A549 (cell line): ENCODE results near the gene EDN2. TPM values are rescaled to one million over a fixed set of nuclear protein-coding genes. Genes with fewer than 3 reads are reported as not detected.

Experiments used
- ATAC-seq, 2 experiments: fragments of 200-7000 bp in 1 of 2; fragments of >200 bp in 1 of 2; cut with Nextera tagmentation in 1 of 2; cut with Tn5 transposase in 1 of 2; 3 replicates each; pipeline versions ENCODE4 v1.8.0 to v1.9.1; 2018 to 2020; ENCODE audit warnings: mild to moderate bottlenecking in 1 of 2, moderate library complexity in 1 of 2
- CTCF ChIA-PET: fragments of 300-600 bp; sonication (Branson Sonifier 250); formaldehyde crosslinking; extraction: SDS; loops from one replicate; lab custom pipeline; 2021; ENCODE audit warnings: antibody characterized with exemption, inconsistent platforms; lab: Yijun Ruan, JAX
- POLR2A ChIA-PET: fragments of 350-600 bp; formaldehyde crosslinking; extraction: SDS; loops from one replicate; lab custom pipeline; 2021; ENCODE audit warnings: antibody characterized with exemption, inconsistent platforms; lab: Yijun Ruan, JAX
- DNase-seq, 2 experiments: peaks; one replicate each; pipeline versions ENCODE4 v3.0.0 to v3.0.0-alpha.2; 2011 to 2016; ENCODE audit warnings: low read depth in 1 of 2, low spot score in 1 of 2
- FAIRE-seq: peaks from 2 replicates; lab custom pipeline; 2011; peaks lifted over from hg19 to GRCh38; lab: Jason Lieb, UNC
- H3K27ac ChIP-seq, 2 experiments: fragments of >200 bp; sonication (Bioruptor Twin); formaldehyde crosslinking; 3 replicates each; pipeline ENCODE4 v1.5.1; 2016 to 2017
- H3K4me1 ChIP-seq: fragments of >200 bp; sonication (Bioruptor Twin); formaldehyde crosslinking; 3 replicates; pipeline ENCODE4 v1.6.1; 2016
- H3K4me2 ChIP-seq: fragments of >200 bp; sonication (Bioruptor Twin); formaldehyde crosslinking; 3 replicates; pipeline ENCODE4 v1.6.1; 2016
- H3K4me3 ChIP-seq: fragments of >200 bp; sonication (Bioruptor Twin); formaldehyde crosslinking; 3 replicates; pipeline ENCODE4 v1.5.1; 2016
- H3K9me3 ChIP-seq: fragments of >200 bp; sonication (Bioruptor Twin); formaldehyde crosslinking; 3 replicates; pipeline ENCODE4 v1.6.1; 2016
- CBX8 ChIP-seq: fragments of 200-600 bp; sonication (generic); IDR thresholded peaks from 2 replicates; pipeline ENCODE4 v1.6.1; 2016
- FOSB ChIP-seq: fragments of 250-450 bp; sonication (Bioruptor Pico); IDR thresholded peaks from 2 replicates; pipeline ENCODE4 v1.5.0; 2020; ENCODE audit warnings: mild to moderate bottlenecking, moderate library complexity
- FOSL2 ChIP-seq, 2 experiments: fragments of 450-650 bp in 1 of 2; fragments of >200 bp in 1 of 2; sonication (Bioruptor Twin) in 1 of 2; formaldehyde crosslinking; IDR thresholded peaks; 2 replicates each; pipeline versions ENCODE4 v1.5.0 to v1.6.1; 2016 to 2020; ENCODE audit warnings: mild to moderate bottlenecking in 1 of 2, moderate library complexity in 1 of 2
- HDAC2 ChIP-seq: fragments of 200-600 bp; sonication (generic); IDR thresholded peaks from 2 replicates; pipeline ENCODE4 v1.6.1; 2016
- HEYL ChIP-seq: fragments of 250-450 bp; sonication (Bioruptor Pico); IDR thresholded peaks from 2 replicates; pipeline ENCODE4 v1.8.0; 2021; ENCODE audit warnings: mild to moderate bottlenecking, moderate library complexity
- HOXB5 ChIP-seq: fragments of 250-450 bp; sonication (Bioruptor Pico); IDR thresholded peaks from 2 replicates; pipeline ENCODE4 v1.5.0; 2020; ENCODE audit warnings: mild to moderate bottlenecking, moderate library complexity
- KDM5A ChIP-seq: fragments of 200-600 bp; sonication (generic); IDR thresholded peaks from 2 replicates; pipeline ENCODE4 v1.6.1; 2016; ENCODE audit warnings: antibody characterized with exemption, mild to moderate bottlenecking
- MAFK ChIP-seq: fragments of 450-650 bp; IDR thresholded peaks from 2 replicates; pipeline ENCODE4 v1.6.1; 2014; ENCODE audit not compliant: partially characterized antibody
- MYC ChIP-seq: IDR thresholded peaks from 2 replicates; pipeline ENCODE4 v1.6.1; 2012; ENCODE audit warnings: mild to moderate bottlenecking, inconsistent platforms, low read length, improper control_type of control experiment, borderline replicate concordance
- NFE2L2 ChIP-seq: fragments of 150-350 bp; conservative IDR thresholded peaks from 2 replicates; pipeline ENCODE4 v1.6.1; 2014; ENCODE audit warnings: low read length
- NPAS2 ChIP-seq: fragments of 250-450 bp; sonication (Bioruptor Pico); IDR thresholded peaks from 2 replicates; pipeline ENCODE4 v1.8.0; 2022; ENCODE audit warnings: mild to moderate bottlenecking, moderate library complexity, borderline replicate concordance
- NR3C1 ChIP-seq: fragments of >200 bp; sonication (Bioruptor Twin); formaldehyde crosslinking; IDR thresholded peaks from 3 replicates; pipeline ENCODE4 v1.6.1; 2017
- PHF8 ChIP-seq: fragments of 200-600 bp; sonication (generic); IDR thresholded peaks from 2 replicates; pipeline ENCODE4 v1.6.1; 2016; ENCODE audit warnings: low read depth, mild to moderate bottlenecking, antibody characterized with exemption, moderate library complexity, borderline replicate concordance
- RFX5 ChIP-seq: fragments of 450-650 bp; IDR thresholded peaks from 2 replicates; pipeline ENCODE4 v1.7.1; 2014; ENCODE audit warnings: antibody characterized with exemption, mild to moderate bottlenecking, moderate library complexity
- RNF2 ChIP-seq: fragments of 200-600 bp; sonication (generic); IDR thresholded peaks from 2 replicates; pipeline ENCODE4 v1.6.1; 2016; ENCODE audit warnings: low read depth, mild to moderate bottlenecking, antibody characterized with exemption, moderate library complexity, borderline replicate concordance
- SREBF2 ChIP-seq: fragments of 450-650 bp; IDR thresholded peaks from 2 replicates; pipeline ENCODE4 v1.6.1; 2014; ENCODE audit warnings: mild to moderate bottlenecking, moderate library complexity
- TP53 ChIP-seq: fragments of 250-450 bp; sonication (Bioruptor Pico); IDR thresholded peaks from 2 replicates; pipeline ENCODE4 v1.5.0; 2021; ENCODE audit warnings: mild to moderate bottlenecking, moderate library complexity
- ZC3H11A ChIP-seq: fragments of 450-650 bp; IDR thresholded peaks from 2 replicates; pipeline ENCODE4 v1.6.1; 2014; ENCODE audit warnings: antibody characterized with exemption, mild to moderate bottlenecking
- ZFP36 ChIP-seq: fragments of 450-650 bp; IDR thresholded peaks from 2 replicates; pipeline ENCODE4 v1.6.1; 2014; ENCODE audit warnings: borderline replicate concordance; ENCODE audit not compliant: partially characterized antibody
- WGBS: methylation state at CpG from one replicate; pipeline ENCODE4 v1.1.6; 2017; ENCODE audit errors: missing lambda C conversion rate; 5-methylcytosine and 5-hydroxymethylcytosine counted together
- polyA plus RNA-seq, 4 experiments: library from polyadenylated mRNA; depleted of rRNA in 3 of 4; stranded (reverse); fragments of >200 nt; fragmentation: RNase III in 1 of 4; extraction: RNeasy Plus Mini Kit Qiagen cat#74134 plus additional on column Dnase treatment in 1 of 4; gene quantifications; 2 replicates in 3 of 4; 3 replicates in 1 of 4; pipeline ENCODE4 v1.2.3, GENCODE V29; 2011 to 2017
- TF ChIP-seq, protein P1 (sequence below): fragments of >200 bp; sonication (Bioruptor Twin); formaldehyde crosslinking; IDR thresholded peaks from 2 replicates; pipeline ENCODE4 v1.6.1; 2016
- TF ChIP-seq, protein P2 (sequence below): fragments of 150-350 bp; IDR thresholded peaks from 2 replicates; pipeline ENCODE4 v1.6.1; 2014; ENCODE audit warnings: low read depth, mild to moderate bottlenecking, low read length
- TF ChIP-seq, protein P3 (sequence below): fragments of 450-650 bp; IDR thresholded peaks from 2 replicates; pipeline ENCODE4 v1.6.1; 2014; ENCODE audit warnings: antibody characterized with exemption
- TF ChIP-seq, protein P4 (sequence below): IDR thresholded peaks from 2 replicates; pipeline ENCODE4 v1.6.1; 2012
- TF ChIP-seq, protein P5 (sequence below): fragments of 250-450 bp; sonication (Bioruptor Pico); IDR thresholded peaks from 2 replicates; pipeline ENCODE4 v1.5.0; 2020; ENCODE audit warnings: low read depth, mild to moderate bottlenecking, moderate library complexity
- TF ChIP-seq, protein P6 (sequence below): IDR thresholded peaks from 2 replicates; pipeline ENCODE4 v1.6.1; 2012

Gene EDN2
- polyA plus RNA-seq, 2 of the 4 experiments (the other 2 are of a cell fraction): 1.2 to 3.2 TPM

DNA sequence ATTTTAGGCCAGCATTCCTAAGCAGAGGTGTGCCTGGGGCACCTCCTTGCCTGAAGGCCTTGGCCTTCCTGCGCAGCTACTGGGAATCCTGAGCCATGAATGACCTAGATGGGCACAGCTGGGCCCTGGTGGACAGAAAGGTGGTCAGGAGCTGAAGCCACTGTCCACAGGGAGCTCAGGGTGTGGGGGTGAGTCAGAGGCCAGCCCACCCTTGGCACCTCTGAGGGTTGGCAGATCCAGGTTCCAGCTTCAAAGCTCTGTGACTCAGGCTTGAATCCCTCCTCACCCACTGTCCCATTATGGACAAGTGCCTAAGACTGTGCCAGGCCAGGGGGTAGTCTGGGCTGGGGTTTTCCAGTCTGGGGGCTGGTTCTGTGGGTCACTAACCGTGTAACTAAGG, 6.4 kb upstream of the EDN2 start:
- ATAC-seq (no peak), DNase-seq (no peak), FAIRE-seq (no peak)
- WGBS: 40% methylated on average over 1 of the region's 2 CpGs
- Histone ChIP-seq H3K4me3 (no peak overlapping the region), H3K9me3 (no peaks in the 10 kb centered on the region), H3K27ac (peak overlapping the region; percentile 82 to 100; a peak in 5 of 6 replicates), H3K4me2 (no peak overlapping the region), H3K4me1 (peaks cover 74% of the 10 kb centered on the region)
- TF ChIP-seq KDM5A: no peak
- TF ChIP-seq, protein P1, sequence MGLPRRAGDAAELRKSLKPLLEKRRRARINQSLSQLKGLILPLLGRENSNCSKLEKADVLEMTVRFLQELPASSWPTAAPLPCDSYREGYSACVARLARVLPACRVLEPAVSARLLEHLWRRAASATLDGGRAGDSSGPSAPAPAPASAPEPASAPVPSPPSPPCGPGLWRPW: no peak
- no peak for TF ChIP-seq HOXB5
- no peak for TF ChIP-seq ZFP36
- no peak for TF ChIP-seq HEYL (CRISPR knock-in tag)
- no peak for TF ChIP-seq NFE2L2
- TF ChIP-seq, protein P2, sequence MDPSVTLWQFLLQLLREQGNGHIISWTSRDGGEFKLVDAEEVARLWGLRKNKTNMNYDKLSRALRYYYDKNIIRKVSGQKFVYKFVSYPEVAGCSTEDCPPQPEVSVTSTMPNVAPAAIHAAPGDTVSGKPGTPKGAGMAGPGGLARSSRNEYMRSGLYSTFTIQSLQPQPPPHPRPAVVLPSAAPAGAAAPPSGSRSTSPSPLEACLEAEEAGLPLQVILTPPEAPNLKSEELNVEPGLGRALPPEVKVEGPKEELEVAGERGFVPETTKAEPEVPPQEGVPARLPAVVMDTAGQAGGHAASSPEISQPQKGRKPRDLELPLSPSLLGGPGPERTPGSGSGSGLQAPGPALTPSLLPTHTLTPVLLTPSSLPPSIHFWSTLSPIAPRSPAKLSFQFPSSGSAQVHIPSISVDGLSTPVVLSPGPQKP: no peak
- no peak for TF ChIP-seq HDAC2
- TF ChIP-seq CBX8: no peak
- TF ChIP-seq MYC: no peak
- TF ChIP-seq TP53 (CRISPR knock-in tag): no peak
- no peak for TF ChIP-seq NPAS2
- TF ChIP-seq, protein P3, sequence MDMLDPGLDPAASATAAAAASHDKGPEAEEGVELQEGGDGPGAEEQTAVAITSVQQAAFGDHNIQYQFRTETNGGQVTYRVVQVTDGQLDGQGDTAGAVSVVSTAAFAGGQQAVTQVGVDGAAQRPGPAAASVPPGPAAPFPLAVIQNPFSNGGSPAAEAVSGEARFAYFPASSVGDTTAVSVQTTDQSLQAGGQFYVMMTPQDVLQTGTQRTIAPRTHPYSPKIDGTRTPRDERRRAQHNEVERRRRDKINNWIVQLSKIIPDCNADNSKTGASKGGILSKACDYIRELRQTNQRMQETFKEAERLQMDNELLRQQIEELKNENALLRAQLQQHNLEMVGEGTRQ: no peak
- POLR2A ChIA-PET: no interaction called here
- CTCF ChIA-PET: interaction anchor here (0.9 to 4.2 kb wide), 7 partner anchors 9 to 208 kb away, joined by 3 to 32 read pairs (median 7); no protein-coding TSS in a partner anchor

DNA sequence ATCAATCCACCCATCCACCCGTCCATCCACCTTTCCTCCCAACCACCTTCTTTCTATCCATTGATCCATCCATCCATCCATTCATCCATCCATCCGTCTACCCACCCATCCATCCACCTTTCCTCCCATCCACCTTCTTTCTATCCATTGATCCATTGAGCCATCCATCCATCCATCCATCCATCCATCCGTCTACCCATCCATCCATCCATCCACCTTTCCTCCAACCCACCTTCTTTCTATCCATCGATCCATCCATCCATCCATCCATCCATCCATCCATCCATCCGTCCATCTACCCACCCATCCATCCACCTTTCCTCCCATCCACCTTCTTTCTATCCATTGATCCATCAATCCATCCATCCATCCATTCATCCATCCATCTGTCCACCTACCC, 5.1 kb upstream of the EDN2 start:
- peaks cover 74% of the 10 kb centered on the region for H3K4me1 ChIP-seq
- no peak overlapping the region for H3K4me3 ChIP-seq
- no peak for TF ChIP-seq PHF8
- TF ChIP-seq, all 56 proteins: peak for 0
- ChIA-PET POLR2A (no interaction called here), CTCF (interaction anchor here (4.2 kb wide), 1 partner anchor 25 kb away, joined by 32 read pairs; no protein-coding TSS in a partner anchor)
- no peak overlapping the region for H3K4me2 ChIP-seq
- H3K27ac ChIP-seq: no peak overlapping the region; a peak in 1 of 6 replicates
- FAIRE-seq: no peak
- no peaks in the 10 kb centered on the region for H3K9me3 ChIP-seq
- no peak for DNase-seq
- 88% methylated on average over 5 of the region's 5 CpGs for WGBS
- ATAC-seq: no peak

DNA sequence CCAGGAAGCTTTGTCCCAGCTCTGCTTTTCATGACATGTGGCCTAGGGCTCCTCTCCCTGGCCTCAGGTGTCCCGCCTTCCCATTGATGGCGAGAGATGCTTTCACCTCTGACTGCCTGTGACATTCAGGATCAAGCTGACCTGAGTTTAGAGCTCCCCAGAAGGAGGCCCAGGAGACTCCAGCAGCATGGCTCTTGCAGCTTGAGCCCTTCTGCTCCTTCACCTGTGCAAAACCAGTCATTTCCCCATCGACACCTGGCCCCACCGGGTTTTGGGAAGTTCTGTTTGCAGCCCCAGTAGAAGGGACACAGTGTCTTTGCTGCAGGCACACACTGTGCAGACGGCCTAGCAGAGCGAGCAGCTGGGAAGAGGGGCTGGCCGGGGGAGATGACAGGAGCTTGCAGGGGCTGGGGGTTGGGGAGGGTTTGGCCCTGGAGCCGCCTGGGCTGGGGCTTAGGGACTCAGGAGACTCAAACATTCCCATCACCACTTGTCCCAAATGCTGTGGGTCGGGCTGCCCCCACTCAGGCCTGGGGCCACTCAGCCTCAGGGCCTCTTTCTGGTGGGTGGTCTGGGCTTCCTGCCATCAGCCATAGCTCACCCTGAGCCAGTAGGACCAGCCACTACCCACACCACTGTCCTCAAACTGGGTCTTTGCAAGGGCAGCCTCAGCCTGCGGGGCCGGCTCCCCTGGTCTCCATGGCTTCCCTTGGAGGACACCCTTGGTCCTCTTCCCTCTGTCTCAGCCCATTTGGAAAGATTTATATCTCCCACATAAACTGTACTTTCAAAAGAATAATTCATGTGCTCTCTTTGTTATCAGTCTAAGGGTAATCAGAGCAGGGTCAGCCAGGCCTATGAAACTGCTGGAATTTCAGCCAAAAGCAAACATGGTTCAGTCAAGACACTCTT, 3.8 kb upstream of the EDN2 start:
- 93% methylated on average over 5 of the region's 11 CpGs for WGBS
- Histone ChIP-seq H3K4me3 (no peak overlapping the region), H3K9me3 (no peaks in the 10 kb centered on the region), H3K4me2 (no peak overlapping the region), H3K4me1 (peaks cover 75% of the 10 kb centered on the region), H3K27ac (peak overlapping the region; percentile 79 to 93; a peak in 5 of 6 replicates)
- TF ChIP-seq, protein P4, sequence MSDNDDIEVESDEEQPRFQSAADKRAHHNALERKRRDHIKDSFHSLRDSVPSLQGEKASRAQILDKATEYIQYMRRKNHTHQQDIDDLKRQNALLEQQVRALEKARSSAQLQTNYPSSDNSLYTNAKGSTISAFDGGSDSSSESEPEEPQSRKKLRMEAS: no peak
- TF ChIP-seq, protein P5, sequence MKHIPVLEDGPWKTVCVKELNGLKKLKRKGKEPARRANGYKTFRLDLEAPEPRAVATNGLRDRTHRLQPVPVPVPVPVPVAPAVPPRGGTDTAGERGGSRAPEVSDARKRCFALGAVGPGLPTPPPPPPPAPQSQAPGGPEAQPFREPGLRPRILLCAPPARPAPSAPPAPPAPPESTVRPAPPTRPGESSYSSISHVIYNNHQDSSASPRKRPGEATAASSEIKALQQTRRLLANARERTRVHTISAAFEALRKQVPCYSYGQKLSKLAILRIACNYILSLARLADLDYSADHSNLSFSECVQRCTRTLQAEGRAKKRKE (CRISPR knock-in tag): no peak
- no peak for TF ChIP-seq RNF2
- TF ChIP-seq PHF8: no peak
- TF ChIP-seq MAFK: no peak
- no peak for TF ChIP-seq SREBF2
- TF ChIP-seq FOSL2 (IDR thresholded peaks at IDR 0.05): no peak
- TF ChIP-seq FOSL2 (CRISPR knock-in tag; IDR thresholded peaks at IDR 0.05): no peak
- TF ChIP-seq FOSB (CRISPR knock-in tag): no peak
- TF ChIP-seq, protein P6, sequence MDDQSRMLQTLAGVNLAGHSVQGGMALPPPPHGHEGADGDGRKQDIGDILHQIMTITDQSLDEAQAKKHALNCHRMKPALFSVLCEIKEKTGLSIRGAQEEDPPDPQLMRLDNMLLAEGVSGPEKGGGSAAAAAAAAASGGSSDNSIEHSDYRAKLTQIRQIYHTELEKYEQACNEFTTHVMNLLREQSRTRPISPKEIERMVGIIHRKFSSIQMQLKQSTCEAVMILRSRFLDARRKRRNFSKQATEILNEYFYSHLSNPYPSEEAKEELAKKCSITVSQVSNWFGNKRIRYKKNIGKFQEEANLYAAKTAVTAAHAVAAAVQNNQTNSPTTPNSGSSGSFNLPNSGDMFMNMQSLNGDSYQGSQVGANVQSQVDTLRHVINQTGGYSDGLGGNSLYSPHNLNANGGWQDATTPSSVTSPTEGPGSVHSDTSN: no peak
- no peak for TF ChIP-seq ZC3H11A
- no peak for TF ChIP-seq NR3C1
- no peak for TF ChIP-seq RFX5
- CTCF ChIA-PET: interaction anchor here (1.0 to 1.5 kb wide), 3 partner anchors 14 to 204 kb away, joined by 3 to 9 read pairs (median 4); no protein-coding TSS in a partner anchor
- POLR2A ChIA-PET: no interaction called here
- ATAC-seq (no peak), FAIRE-seq (no peak), DNase-seq (no peak)
